Measurements from ENCODE around the gene C2orf78.

- no peak for TF ChIP-seq CTCF (IDR thresholded peaks at IDR 0.05)
- no peak for TF ChIP-seq POLR2AphosphoS5 (IDR thresholded peaks at IDR 0.05)
- TF ChIP-seq POLR2A (IDR thresholded peaks at IDR 0.05): no peak
These were observed 66.0 kb downstream of the C2orf78 start for GRCh38 chr2:73850009-73850408.
